GM21381 (cell line): Measurements from ENCODE around the gene USP13.
"Not testable (repeated sequence)": the region's sequence is repeated elsewhere in the genome, so short reads cannot be mapped to it uniquely, and the experiment has no call there.

Experiments used
- ATAC-seq: cut with Tn5 transposase; IDR thresholded peaks from one replicate; pipeline ENCODE4 v1.9.1; 2021; ENCODE audit warnings: mild to moderate bottlenecking, moderate library complexity; ENCODE audit not compliant: unreplicated experiment

The USP13 gene, protein sequence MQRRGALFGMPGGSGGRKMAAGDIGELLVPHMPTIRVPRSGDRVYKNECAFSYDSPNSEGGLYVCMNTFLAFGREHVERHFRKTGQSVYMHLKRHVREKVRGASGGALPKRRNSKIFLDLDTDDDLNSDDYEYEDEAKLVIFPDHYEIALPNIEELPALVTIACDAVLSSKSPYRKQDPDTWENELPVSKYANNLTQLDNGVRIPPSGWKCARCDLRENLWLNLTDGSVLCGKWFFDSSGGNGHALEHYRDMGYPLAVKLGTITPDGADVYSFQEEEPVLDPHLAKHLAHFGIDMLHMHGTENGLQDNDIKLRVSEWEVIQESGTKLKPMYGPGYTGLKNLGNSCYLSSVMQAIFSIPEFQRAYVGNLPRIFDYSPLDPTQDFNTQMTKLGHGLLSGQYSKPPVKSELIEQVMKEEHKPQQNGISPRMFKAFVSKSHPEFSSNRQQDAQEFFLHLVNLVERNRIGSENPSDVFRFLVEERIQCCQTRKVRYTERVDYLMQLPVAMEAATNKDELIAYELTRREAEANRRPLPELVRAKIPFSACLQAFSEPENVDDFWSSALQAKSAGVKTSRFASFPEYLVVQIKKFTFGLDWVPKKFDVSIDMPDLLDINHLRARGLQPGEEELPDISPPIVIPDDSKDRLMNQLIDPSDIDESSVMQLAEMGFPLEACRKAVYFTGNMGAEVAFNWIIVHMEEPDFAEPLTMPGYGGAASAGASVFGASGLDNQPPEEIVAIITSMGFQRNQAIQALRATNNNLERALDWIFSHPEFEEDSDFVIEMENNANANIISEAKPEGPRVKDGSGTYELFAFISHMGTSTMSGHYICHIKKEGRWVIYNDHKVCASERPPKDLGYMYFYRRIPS

GRCh38 chr3:179652447-179653095 is at the start of gene USP13:
Gene USP13 (plus strand): TSS chr3:179653040. CDS start chr3:179653226, 186 bp downstream.
- peak; percentile 66 for ATAC-seq

DNA sequence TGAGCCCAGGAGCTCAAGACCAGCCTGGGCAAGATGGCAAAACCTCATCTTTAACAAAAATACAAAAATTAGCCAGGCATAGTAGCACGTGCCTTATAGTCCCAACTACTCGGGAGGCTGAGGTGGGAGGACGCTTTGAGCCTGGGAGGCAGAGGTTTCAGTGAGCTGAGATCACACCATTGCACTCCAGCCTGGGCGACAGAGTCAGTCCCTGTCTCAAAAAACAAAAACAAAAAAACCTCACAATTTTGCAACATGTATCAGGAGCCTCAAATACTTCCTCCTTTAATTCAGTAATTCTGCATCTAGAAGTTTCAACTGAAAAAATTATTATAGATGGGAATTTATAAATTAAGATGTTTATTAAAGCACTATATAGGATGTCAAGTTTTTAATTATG is 49.5 kb upstream of the USP13 start:
- no peak for ATAC-seq

DNA sequence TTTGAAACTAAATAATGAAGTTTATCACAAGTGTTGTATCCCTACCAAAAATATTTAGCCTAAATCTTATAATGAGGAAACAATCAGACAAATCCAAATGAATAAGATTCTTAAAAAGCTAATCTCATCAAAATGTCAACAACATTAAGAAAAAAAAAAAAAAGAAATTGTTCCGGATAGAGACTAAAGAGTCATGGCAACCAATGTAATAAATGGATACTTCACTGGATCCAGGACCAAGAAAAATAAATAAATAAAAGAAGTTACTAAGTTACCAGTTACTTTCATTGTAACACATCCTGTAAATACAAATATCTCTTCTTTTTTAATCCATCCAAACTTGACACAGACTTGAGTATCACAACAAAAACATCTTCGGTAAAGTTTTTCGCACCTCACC is 49.0 kb upstream of the USP13 start:
- ATAC-seq = no peak

DNA sequence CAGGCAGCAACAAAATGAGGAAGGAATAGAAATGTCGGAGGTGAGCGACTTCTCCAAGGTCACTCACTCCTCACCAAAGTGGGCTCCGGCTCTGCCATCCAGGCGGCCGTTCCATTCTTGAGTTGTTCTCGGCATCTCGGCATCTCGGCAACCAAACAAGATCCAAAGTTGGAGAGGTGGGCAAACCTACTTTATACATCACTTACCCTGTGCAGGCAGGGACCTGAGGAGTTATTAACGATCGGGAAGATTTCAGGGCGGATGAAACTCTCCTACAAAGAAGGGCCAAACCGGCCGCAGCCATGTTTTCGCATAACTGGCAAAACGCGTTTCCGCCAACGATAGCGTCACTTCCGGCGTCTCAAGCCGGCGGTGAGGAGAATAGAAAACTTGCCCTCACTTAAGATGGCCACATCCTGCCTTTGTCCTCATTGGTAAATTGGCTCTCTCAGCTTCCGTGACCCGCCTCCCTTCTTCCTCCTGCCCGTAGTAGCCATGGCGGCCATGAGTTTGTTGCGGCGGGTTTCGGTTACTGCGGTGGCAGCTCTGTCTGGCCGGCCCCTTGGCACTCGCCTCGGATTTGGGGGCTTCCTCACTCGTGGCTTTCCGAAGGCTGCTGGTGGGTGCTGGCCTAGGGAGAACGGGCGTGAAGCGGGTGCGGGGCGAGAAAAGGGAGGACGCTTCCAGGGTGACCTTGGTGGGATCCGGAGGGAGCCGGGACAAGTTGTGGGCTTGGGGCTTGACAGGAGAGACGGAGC is 48.3 kb upstream of the USP13 start, which contains the start of the genes MRPL47 and NDUFB5:
Gene MRPL47, minus strand, starts transcription at position 318 of the 758 bp plus-strand sequence. Its CDS starts 14 bp downstream, at position 304.
Gene NDUFB5, plus strand, starts transcription at position 474 of the 758 bp plus-strand sequence. Its CDS starts 22 bp downstream, at position 496.
- peak; percentile 96 for ATAC-seq

DNA sequence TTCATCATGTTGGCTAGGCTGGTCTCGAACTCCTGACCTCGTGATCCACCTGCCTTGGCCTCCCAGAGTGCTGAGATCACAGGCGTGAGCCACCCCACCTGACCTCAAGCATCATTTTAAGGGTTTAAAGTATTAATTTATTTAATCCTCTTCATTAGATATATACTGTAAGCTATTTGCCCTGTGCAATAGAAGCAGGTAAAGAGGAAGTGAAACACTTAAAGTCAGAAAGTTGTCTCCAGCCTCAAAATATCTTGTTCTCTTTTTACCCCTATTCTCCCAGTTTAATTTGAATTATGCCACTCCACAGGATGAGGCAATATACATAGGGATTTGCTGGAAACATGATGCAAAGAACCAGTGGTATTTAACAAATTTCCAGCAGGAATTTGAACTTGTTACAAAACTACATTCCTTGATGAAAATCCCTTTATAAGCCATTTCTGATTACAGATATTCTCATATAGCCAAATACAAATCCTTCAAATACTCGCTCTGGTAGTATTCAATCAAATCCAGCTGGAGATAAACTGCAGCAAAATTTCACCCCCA is 46.2 kb upstream of the USP13 start:
- ATAC-seq = no peak

DNA sequence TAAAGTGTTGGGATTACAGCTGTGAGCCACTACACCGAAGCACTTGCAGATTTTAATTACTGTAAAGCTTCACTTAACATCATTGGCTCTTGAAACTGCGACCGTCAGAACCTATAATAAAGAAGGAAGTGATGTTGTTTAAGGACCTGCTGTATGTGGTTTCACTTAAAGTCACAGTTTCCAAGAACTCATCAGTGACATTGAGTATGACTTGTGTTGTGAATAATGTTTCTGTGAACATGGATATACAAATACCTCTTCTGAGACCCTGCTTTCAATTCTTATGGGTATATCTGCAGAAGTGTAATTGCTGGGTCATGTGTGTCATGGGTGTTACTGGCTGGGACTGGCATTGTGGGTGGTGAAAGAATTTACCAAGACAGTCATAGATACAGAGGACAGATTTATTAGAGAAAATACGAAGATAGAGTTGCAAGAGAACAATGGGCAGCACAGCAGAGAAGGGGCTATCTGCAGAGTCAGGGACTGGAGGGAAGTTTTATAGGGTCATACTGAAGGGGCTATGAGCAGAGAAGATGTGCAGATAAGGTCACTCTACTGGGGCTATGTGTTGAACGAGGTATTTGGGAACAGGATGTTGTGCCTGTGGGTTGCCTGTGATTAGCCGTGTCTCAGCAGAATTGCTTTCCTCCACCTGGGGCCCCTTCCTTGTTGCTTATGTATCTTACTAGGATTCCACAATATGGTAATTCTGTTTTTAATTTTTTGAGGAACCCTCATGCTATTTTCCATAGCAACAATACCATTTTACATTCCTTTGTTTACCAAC is 43.7 kb upstream of the USP13 start:
- ATAC-seq = peak; percentile 61

GRCh38 chr3:179610066-179610465 is 42.8 kb upstream of the USP13 start:
- no peak for ATAC-seq

GRCh38 chr3:179613807-179614206 is 39.0 kb upstream of the USP13 start:
- ATAC-seq = no peak

DNA sequence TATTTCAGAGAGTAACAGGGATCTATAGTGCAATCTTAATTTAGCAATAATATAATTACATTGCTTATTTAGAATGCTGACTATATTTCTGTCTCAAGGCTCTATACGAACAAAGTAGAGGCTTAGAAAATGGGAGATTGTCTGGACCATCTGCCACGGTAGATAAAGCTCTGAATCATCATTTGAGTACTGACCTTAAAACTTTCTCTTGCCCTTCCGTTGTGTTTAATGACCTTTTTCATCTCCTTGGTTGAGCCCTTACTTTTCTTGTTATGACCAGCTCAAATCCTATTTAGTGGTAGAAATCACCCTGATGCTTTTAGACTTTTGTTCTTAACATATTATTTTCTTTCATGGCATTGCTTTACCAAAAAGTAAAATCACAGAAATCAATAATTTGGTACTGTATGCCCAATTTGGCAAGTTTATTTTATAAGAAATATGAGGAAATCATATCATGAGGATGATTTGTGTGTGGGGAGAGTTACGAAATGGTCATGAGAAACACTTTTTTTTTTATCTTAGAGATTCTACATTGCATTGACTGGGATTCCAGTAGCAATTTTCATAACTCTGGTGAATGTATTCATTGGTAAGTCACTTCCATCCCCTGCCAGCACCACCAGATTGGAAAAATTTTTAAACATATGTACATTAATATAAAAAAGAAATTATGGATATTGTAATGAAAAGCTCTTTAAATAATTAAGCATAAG is 37.2 kb upstream of the USP13 start:
- no peak for ATAC-seq

GRCh38 chr3:179622023-179622422 is 30.8 kb upstream of the USP13 start:
- ATAC-seq = no peak

DNA sequence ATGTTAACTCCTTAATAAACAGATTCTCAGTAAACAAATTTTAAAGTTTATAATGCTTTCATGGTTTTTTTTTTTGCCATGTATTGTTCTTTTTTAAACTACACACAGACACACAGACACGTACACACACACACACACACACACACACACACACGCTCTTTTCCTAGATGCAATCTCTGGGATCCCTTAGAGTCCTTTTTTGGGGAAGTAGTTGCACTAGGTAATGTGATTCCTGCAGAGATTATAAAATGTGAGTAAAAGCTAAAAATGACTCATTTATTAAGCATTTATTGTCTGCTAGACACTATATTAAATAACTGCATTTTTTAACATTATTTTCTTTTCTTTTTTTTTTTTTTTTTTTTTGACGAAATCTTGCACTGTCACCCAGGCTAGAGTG is 28.4 kb upstream of the USP13 start:
- ATAC-seq = no peak

DNA sequence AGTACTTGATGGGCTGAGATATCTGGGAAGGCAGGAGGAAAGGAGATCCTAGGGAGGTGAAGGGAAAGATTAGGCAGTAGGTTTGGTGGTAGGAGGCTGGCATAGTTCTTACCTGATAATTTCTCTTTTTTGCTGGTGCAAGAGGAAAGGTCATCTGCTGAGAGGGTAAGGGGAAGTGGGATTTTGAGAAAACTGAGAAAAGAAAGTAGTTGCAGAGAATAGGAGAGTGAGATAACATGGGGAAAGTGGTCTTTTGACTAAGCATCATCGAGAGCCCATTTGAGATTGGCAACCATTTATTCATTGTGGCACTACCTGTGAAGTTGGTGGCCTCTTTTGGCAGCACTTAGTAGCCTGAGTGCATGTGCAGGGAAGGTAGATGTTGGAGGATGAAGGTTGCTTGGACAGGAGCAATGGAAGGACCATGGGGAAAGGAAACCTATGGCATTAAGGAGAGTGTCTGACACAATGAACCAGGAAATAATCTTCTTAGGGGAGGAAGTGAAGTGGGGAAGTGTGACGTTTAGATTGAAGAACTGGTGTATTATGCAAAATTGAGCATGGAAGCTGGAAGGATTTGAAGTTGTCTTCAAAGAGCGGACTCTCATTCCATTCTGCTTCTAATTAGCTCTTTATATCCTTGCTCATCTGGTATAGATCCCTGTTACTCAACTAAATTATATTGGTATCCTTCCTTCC is 21.9 kb upstream of the USP13 start:
- ATAC-seq = no peak

- ATAC-seq = no peak
Observed at GRCh38 chr3:179640469-179640868, 12.4 kb upstream of the USP13 start.

- ATAC-seq = no peak
Observed at GRCh38 chr3:179642871-179643270, 10.0 kb upstream of the USP13 start.

DNA sequence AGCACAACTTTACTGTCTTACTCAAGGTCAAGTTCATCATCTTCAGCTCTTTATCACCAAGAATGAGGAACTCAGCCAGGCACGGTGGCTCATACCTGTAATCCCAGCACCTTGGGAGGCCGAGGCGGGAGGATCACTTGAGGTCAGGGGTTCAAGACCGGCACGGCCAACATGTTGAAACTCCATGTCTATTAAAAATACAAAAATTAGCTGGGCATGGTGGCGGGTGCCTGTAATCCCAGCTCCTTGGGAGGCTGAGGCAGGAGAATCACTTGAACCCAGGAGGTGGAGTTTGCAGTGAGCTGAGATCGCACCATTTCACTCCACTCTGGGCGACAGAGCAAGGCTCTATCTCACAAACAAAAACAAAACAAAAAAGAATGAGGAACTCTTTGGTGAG is 9.0 kb upstream of the USP13 start:
- not testable (repeated sequence) for ATAC-seq

GRCh38 chr3:179646177-179646576 is 6.7 kb upstream of the USP13 start:
- no peak for ATAC-seq

DNA sequence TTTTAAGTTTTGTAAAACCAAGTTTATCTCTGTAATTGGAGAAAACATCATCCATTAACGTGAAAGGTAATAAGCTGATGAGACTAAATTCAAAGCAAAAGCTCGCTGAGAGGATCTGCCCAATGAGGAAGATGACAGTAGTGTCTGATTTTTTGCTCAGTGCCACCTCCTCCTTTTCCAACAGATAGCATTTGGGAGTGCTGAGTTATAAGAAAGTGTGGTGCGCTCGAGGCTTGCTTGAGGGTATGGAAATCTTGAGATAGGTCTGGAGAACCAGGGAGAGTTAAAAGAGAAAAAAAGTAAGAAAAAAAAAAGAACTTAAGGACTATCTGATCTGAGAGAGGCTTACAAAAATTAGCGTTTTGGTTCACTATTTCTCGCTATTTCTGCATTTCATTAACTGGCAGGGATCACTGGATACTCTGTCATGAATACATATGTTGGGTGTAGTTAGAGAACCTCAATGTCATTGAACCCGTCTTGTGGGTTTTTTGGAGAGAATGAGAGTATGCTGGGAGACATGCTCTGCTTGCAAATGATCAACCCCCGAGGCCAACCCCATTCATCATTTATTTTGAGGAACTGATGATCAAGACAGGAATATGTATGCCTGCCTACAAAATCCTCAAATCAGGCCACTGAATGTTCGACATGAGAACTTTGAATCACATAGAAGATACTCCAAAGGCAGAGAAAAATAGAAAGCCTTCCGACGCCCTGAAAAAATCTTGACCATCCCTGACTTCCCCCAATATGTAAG is 973 bp upstream of the USP13 start:
- no peak for ATAC-seq
